Measurements from ENCODE around the gene MICAL3. TPM values are rescaled to one million over a fixed set of nuclear protein-coding genes. Genes with fewer than 3 reads are reported as not detected.

MICAL3 gene
- total and polyA plus RNA-seq, 4 donors, result 4.4 to 30.7 (median 15.4) TPM

GRCh38 chr22:17945156-17945887 is 79.0 kb downstream of the MICAL3 start:
- no peak for ATAC-seq (ENCODE audit: insufficient read depth, low FRiP score)
- Histone ChIP-seq H3K36me3 (ENCODE audit: control insufficient read depth in 4 of 4, insufficient read depth in 4 of 4, low read length in 4 of 4) (no peaks in the 10 kb centered on the region), H3K27ac (ENCODE audit: low read depth in 1 of 2, low read length in 1 of 2) (peak overlapping the region in 1 of 2 donors; percentile 55), H3K27me3 (ENCODE audit: control insufficient read depth in 3 of 3, insufficient read depth in 3 of 3, low read length in 2 of 3) (no peaks in the 10 kb centered on the region), H3K4me1 (ENCODE audit: control insufficient read depth in 5 of 5, insufficient read depth in 5 of 5, low read length in 5 of 5) (peaks cover 3 to 54% (median 16%) of the 10 kb centered on the region in 5 donors), H3K9me3 (ENCODE audit: control insufficient read depth in 4 of 4, insufficient read depth in 3 of 4, low read length in 3 of 4) (no peaks in the 10 kb centered on the region), H3K4me3 (no peak overlapping the region), H3K9ac (ENCODE audit: insufficient read depth in 1 of 2, low read length in 2 of 2) (no peak overlapping the region)
- WGBS, 2 donors, result 86% methylated on average over 15 of the region's 15 CpGs
- no peak for TF ChIP-seq CTCF (IDR thresholded peaks at IDR 0.05; ENCODE audit: control extremely low read depth, extremely low read depth)
- DNase-seq, result no peak

DNA sequence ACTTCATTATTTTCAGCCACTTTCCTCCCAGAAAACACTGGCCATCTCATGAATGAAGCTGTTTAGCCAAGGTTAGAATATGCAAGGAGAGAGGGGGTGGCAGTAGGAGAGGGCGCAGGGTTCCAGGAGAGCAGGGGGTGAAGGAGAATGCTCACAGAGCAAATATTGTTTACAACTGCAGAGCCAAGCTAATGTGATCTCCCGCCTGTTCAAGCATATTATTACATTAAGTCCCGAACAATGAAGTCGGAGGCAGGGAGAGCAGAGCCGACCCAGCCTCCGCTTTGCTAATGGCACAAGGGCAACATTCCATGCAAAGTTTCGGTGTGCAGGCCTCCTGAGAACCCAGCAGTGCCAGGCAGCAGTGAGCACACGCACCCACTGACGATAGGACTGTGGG is 80.1 kb downstream of the MICAL3 start:
- no peak for TF ChIP-seq CTCF (IDR thresholded peaks at IDR 0.05; ENCODE audit: control extremely low read depth, extremely low read depth)
- H3K9ac ChIP-seq (ENCODE audit: insufficient read depth in 1 of 2, low read length in 2 of 2), result peak overlapping the region in 1 of 2 donors; percentile 20
- peaks cover 3 to 56% (median 16%) of the 10 kb centered on the region in 5 donors for H3K4me1 ChIP-seq (ENCODE audit: control insufficient read depth in 5 of 5, insufficient read depth in 5 of 5, low read length in 5 of 5)
- no peak for ATAC-seq (ENCODE audit: insufficient read depth, low FRiP score)
- H3K27ac ChIP-seq (ENCODE audit: low read depth in 1 of 2, low read length in 1 of 2), result peak overlapping the region in 1 of 2 donors; percentile 55
- WGBS, 2 donors, result 83 to 92% methylated on average over 9 of the region's 9 CpGs
- no peak overlapping the region for H3K4me3 ChIP-seq
- no peaks in the 10 kb centered on the region for H3K36me3 ChIP-seq (ENCODE audit: control insufficient read depth in 4 of 4, insufficient read depth in 4 of 4, low read length in 4 of 4)
- H3K9me3 ChIP-seq (ENCODE audit: control insufficient read depth in 4 of 4, insufficient read depth in 3 of 4, low read length in 3 of 4), result no peaks in the 10 kb centered on the region
- H3K27me3 ChIP-seq (ENCODE audit: control insufficient read depth in 3 of 3, insufficient read depth in 3 of 3, low read length in 2 of 3), result no peaks in the 10 kb centered on the region
- peak in 1 of 3 donors; percentile 64 for DNase-seq

DNA sequence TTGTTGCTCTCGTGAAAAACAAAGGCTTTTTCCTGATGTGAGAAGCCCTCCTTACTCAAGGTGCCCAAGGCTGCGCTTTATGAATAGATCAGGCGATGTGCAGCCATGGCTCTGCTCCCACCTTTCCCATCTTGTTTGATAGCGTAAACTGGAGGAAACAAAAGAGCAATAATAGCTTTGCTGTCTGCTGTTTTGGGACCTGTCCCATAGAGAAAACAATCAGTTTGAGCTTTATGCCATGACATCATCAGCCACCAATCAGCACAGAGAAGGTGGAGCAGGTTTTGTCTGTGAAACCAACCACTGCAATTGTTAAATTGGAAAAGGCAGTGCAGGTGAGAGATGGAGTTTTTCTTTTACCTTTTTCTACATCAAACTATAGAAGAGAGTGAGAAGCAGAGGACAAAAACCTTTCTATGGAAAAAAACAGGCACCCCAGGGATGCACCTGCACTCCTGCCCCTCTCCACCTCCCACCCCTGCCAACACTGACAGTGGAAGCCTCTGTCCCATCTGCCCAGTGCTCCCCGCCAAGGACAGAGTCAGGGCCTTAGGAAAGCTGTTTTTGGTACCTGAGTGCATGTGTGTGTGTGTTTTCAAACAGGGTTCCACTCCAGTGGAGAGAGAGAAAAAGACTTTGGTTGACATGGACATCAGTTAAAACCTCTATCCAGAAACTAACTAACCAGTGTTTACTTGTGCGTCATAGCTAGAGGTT is 80.7 kb downstream of the MICAL3 start:
- no peak for ATAC-seq (ENCODE audit: insufficient read depth, low FRiP score)
- no peak overlapping the region for H3K9ac ChIP-seq (ENCODE audit: insufficient read depth in 1 of 2, low read length in 2 of 2)
- H3K9me3 ChIP-seq (ENCODE audit: control insufficient read depth in 4 of 4, insufficient read depth in 3 of 4, low read length in 3 of 4), result no peaks in the 10 kb centered on the region
- no peak overlapping the region for H3K4me3 ChIP-seq
- no peak for TF ChIP-seq CTCF (IDR thresholded peaks at IDR 0.05; ENCODE audit: control extremely low read depth, extremely low read depth)
- H3K27me3 ChIP-seq (ENCODE audit: control insufficient read depth in 3 of 3, insufficient read depth in 3 of 3, low read length in 2 of 3), result no peaks in the 10 kb centered on the region
- no peak for DNase-seq
- H3K4me1 ChIP-seq (ENCODE audit: control insufficient read depth in 5 of 5, insufficient read depth in 5 of 5, low read length in 5 of 5), result peaks cover 7 to 62% (median 19%) of the 10 kb centered on the region in 5 donors
- 89 to 90% methylated on average over 6 of the region's 6 CpGs for WGBS, 2 donors
- no peaks in the 10 kb centered on the region for H3K36me3 ChIP-seq (ENCODE audit: control insufficient read depth in 4 of 4, insufficient read depth in 4 of 4, low read length in 4 of 4)
- peak overlapping the region in 1 of 2 donors; percentile 55 for H3K27ac ChIP-seq (ENCODE audit: low read depth in 1 of 2, low read length in 1 of 2)
